IMR-90 (cell line): ENCODE results near the gene FGF12. TPM values are rescaled to one million over a fixed set of nuclear protein-coding genes. Genes with fewer than 3 reads are reported as not detected.

ENCODE experiments used
- ATAC-seq: fragments of 200-7000 bp; cut with Tn5 transposase; 2 replicates; pipeline ENCODE4 v1.9.1; 2020; ENCODE audit warnings: low read depth, mild to moderate bottlenecking, moderate library complexity
- BruUV-seq: library from RNA; stranded (reverse); fragments of 400-500 nt; replicated peaks from 2 replicates; lab custom pipeline; 2021; lab: Mats Ljungman, UMichigan
- CTCF ChIA-PET: fragments of 300-600 bp; formaldehyde crosslinking; extraction: SDS; loops from one replicate; lab custom pipeline; 2021; ENCODE audit warnings: antibody characterized with exemption; lab: Yijun Ruan, JAX
- POLR2A ChIA-PET: fragments of 300-600 bp; sonication (Branson Sonifier 250); formaldehyde crosslinking; loops from one replicate; lab custom pipeline; 2022; ENCODE audit warnings: antibody characterized with exemption; ENCODE audit not compliant: unreplicated experiment; lab: Charles Lee
- DNase-seq: peaks from one replicate; pipeline ENCODE4 v3.0.0; 2013
- H2AFZ ChIP-seq: replicated peaks from 2 replicates; pipeline ENCODE3; 2013; ENCODE audit warnings: low read length, mild to moderate bottlenecking; ENCODE audit not compliant: poor library complexity
- H2AK5ac ChIP-seq: 2 replicates; pipeline ENCODE4 v1.6.1; 2013; ENCODE audit warnings: low read depth, low read length, inconsistent platforms
- H2AK9ac ChIP-seq: replicated peaks from 2 replicates; pipeline ENCODE3; 2013; ENCODE audit warnings: mild to moderate bottlenecking, low read depth, low read length, moderate library complexity; ENCODE audit not compliant: poor library complexity
- H2BK120ac ChIP-seq: 2 replicates; pipeline ENCODE4 v1.6.1; 2013; ENCODE audit warnings: low read depth, low read length, inconsistent platforms
- H2BK15ac ChIP-seq: 3 replicates; pipeline ENCODE4 v1.6.1; 2013; ENCODE audit warnings: low read depth, low read length, inconsistent platforms
- H2BK20ac ChIP-seq: 2 replicates; pipeline ENCODE4 v1.6.1; 2013; ENCODE audit warnings: low read depth, mild to moderate bottlenecking, inconsistent platforms, low read length, moderate library complexity
- H2BK5ac ChIP-seq: 2 replicates; pipeline ENCODE4 v1.6.1; 2013; ENCODE audit warnings: mild to moderate bottlenecking, low read depth, low read length, inconsistent platforms; ENCODE audit not compliant: poor library complexity, severe bottlenecking
- H3K14ac ChIP-seq: replicated peaks from 2 replicates; pipeline ENCODE4 v1.6.1; 2013; ENCODE audit warnings: low read depth, low read length, inconsistent platforms
- H3K18ac ChIP-seq: 2 replicates; pipeline ENCODE4 v1.6.1; 2013; ENCODE audit warnings: low read depth, low read length, control low read depth
- H3K23ac ChIP-seq: 2 replicates; pipeline ENCODE4 v1.6.1; 2013; ENCODE audit warnings: low read depth, low read length, inconsistent platforms
- H3K27ac ChIP-seq: 2 replicates; pipeline ENCODE4 v1.5.1; 2013; ENCODE audit warnings: mild to moderate bottlenecking, control low read depth, low read length; ENCODE audit not compliant: insufficient read depth
- H3K27me3 ChIP-seq: 2 replicates; pipeline ENCODE4 v1.6.1; 2013; ENCODE audit warnings: low read length; ENCODE audit not compliant: control insufficient read depth, insufficient read depth
- H3K36me3 ChIP-seq: 2 replicates; pipeline ENCODE4 v1.6.1; 2013; ENCODE audit warnings: low read length, mixed read lengths; ENCODE audit not compliant: control insufficient read depth, insufficient read depth
- H3K4ac ChIP-seq: 2 replicates; pipeline ENCODE4 v1.6.1; 2013; ENCODE audit warnings: low read depth, low read length, inconsistent platforms
- H3K4me1 ChIP-seq: 2 replicates; pipeline ENCODE4 v1.6.1; 2013; ENCODE audit warnings: low read length, mixed read lengths; ENCODE audit not compliant: control insufficient read depth, insufficient read depth
- H3K4me2 ChIP-seq: 2 replicates; pipeline ENCODE4 v1.6.1; 2013; ENCODE audit warnings: low read depth, mild to moderate bottlenecking, control low read depth, low read length, moderate library complexity
- H3K4me3 ChIP-seq: 2 replicates; pipeline ENCODE4 v1.5.1; 2013; ENCODE audit warnings: low read depth, mild to moderate bottlenecking, control low read depth, low read length, moderate library complexity; ENCODE audit not compliant: insufficient read depth
- H3K56ac ChIP-seq: 2 replicates; pipeline ENCODE4 v1.6.1; 2013; ENCODE audit warnings: low read length, inconsistent platforms; ENCODE audit not compliant: insufficient read depth; ENCODE audit errors: extremely low read depth
- H3K79me1 ChIP-seq, 2 experiments: 2 replicates each; pipeline ENCODE4 v1.6.1; 2013; ENCODE audit warnings: low read length in 2 of 2, inconsistent platforms in 1 of 2, low read depth in 1 of 2
- H3K9ac ChIP-seq: 2 replicates; pipeline ENCODE4 v1.6.1; 2013; ENCODE audit warnings: low read depth, low read length, control low read depth
- H3K9me1 ChIP-seq: 2 replicates; pipeline ENCODE4 v1.6.1; 2013; ENCODE audit warnings: low read length, inconsistent platforms; ENCODE audit not compliant: insufficient read depth
- H3K9me3 ChIP-seq: 2 replicates; pipeline ENCODE4 v1.6.1; 2013; ENCODE audit warnings: low read length; ENCODE audit not compliant: control insufficient read depth, insufficient read depth
- H4K20me1 ChIP-seq: 2 replicates; pipeline ENCODE4 v1.6.1; 2013; ENCODE audit warnings: low read length, inconsistent platforms; ENCODE audit not compliant: insufficient read depth
- H4K5ac ChIP-seq: 2 replicates; pipeline ENCODE4 v1.6.1; 2013; ENCODE audit warnings: mild to moderate bottlenecking, low read depth, low read length, control low read depth
- H4K8ac ChIP-seq, 2 experiments: 2 replicates each; pipeline ENCODE4 v1.6.1; 2013; ENCODE audit warnings: low read depth in 2 of 2, low read length in 2 of 2, control low read depth in 1 of 2, inconsistent platforms in 1 of 2
- H4K91ac ChIP-seq: 2 replicates; pipeline ENCODE4 v1.6.1; 2013; ENCODE audit warnings: low read depth, low read length, inconsistent platforms; ENCODE audit not compliant: insufficient read depth
- BHLHE40 ChIP-seq: fragments of 150-350 bp; IDR thresholded peaks from 2 replicates; pipeline ENCODE4 v1.6.1; 2016; ENCODE audit warnings: mild to moderate bottlenecking, low read depth, low read length
- CEBPB ChIP-seq: IDR thresholded peaks from 2 replicates; pipeline ENCODE4 v1.6.1; 2012; ENCODE audit warnings: low read depth, low read length, improper control_type of control experiment
- CTCF ChIP-seq: conservative IDR thresholded peaks from 2 replicates; pipeline ENCODE4 v1.5.1; 2012; ENCODE audit warnings: mild to moderate bottlenecking, low read depth, low read length, improper control_type of control experiment
- FOS ChIP-seq: fragments of 150-350 bp; IDR thresholded peaks from 2 replicates; pipeline ENCODE4 v1.6.1; 2016; ENCODE audit warnings: low read depth, low read length
- MAFK ChIP-seq: IDR thresholded peaks from 2 replicates; pipeline ENCODE4 v1.6.1; 2012; ENCODE audit warnings: low read depth, low read length, improper control_type of control experiment
- MAZ ChIP-seq: IDR thresholded peaks from 2 replicates; pipeline ENCODE4 v1.6.1; 2012; ENCODE audit warnings: low read depth, mild to moderate bottlenecking, low read length, improper control_type of control experiment, moderate library complexity, borderline replicate concordance
- MXI1 ChIP-seq: IDR thresholded peaks from 2 replicates; pipeline ENCODE4 v1.6.1; 2012; ENCODE audit warnings: low read depth, mild to moderate bottlenecking, low read length, moderate library complexity, borderline replicate concordance
- NFE2L2 ChIP-seq: fragments of 150-350 bp; IDR thresholded peaks from 2 replicates; pipeline ENCODE4 v1.6.1; 2016; ENCODE audit warnings: low read depth, mild to moderate bottlenecking, low read length
- POLR2A ChIP-seq: IDR thresholded peaks from 2 replicates; pipeline ENCODE4 v1.6.1; 2012; ENCODE audit warnings: mild to moderate bottlenecking, low read depth, low read length
- RAD21 ChIP-seq: IDR thresholded peaks from 2 replicates; pipeline ENCODE4 v1.6.1; 2012; ENCODE audit warnings: low read length, improper control_type of control experiment
- RCOR1 ChIP-seq: IDR thresholded peaks from 2 replicates; pipeline ENCODE4 v1.6.1; 2012; ENCODE audit warnings: mild to moderate bottlenecking, low read length, improper control_type of control experiment; ENCODE audit not compliant: insufficient replicate concordance
- RFX5 ChIP-seq: IDR thresholded peaks from 2 replicates; pipeline ENCODE4 v1.8.0; 2012; ENCODE audit warnings: low read depth, mild to moderate bottlenecking, low read length, moderate library complexity
- SMC3 ChIP-seq: fragments of 150-350 bp; IDR thresholded peaks from 2 replicates; pipeline ENCODE4 v1.6.1; 2016; ENCODE audit warnings: low read depth, mild to moderate bottlenecking, antibody characterized with exemption, low read length, moderate library complexity
- WGBS, 2 experiments: methylation state at CpG; one replicate each; pipeline versions ENCODE4 v1.1.5 to v1.1.7; 2013; ENCODE audit warnings: missing lambda C conversion rate in 2 of 2; ENCODE audit not compliant: insufficient read length in 1 of 2; ENCODE audit errors: extremely low coverage in 2 of 2; 5-methylcytosine and 5-hydroxymethylcytosine counted together
- dilution Hi-C: fragments of 300-500 bp; cut with HindIII; formaldehyde crosslinking; loops from one replicate; pipeline ENCODE4 v1.14.3; 2018; ENCODE audit warnings: low sequenced_read_pairs; ENCODE audit not compliant: unreplicated experiment
- in situ Hi-C: fragments of 300-500 bp; cut with MboI; formaldehyde crosslinking; loops from 3 replicates; pipeline ENCODE4 v1.14.3; 2019; ENCODE audit warnings: low sequenced_read_pairs, inconsistent platforms, mixed read lengths
- intact Hi-C: fragments of 100-400 bp; cut with micrococcal nuclease; formaldehyde crosslinking; loops from 2 replicates; pipeline ENCODE4 v1.10.0; 2022
- polyA plus RNA-seq, 3 experiments: library from polyadenylated mRNA; depleted of rRNA; stranded (reverse); fragments of >200 nt; gene quantifications; 2 replicates each; pipeline ENCODE4 v1.2.3, GENCODE V29; 2012; ENCODE audit warnings: low replicate concordance in 1 of 3
- total RNA-seq: library from RNA; depleted of rRNA; stranded (reverse); fragments of >200 nt; gene quantifications from 2 replicates; pipeline ENCODE4 v1.2.3, GENCODE V29; 2012
- TF ChIP-seq, protein P1 (sequence below): fragments of 150-350 bp; IDR thresholded peaks from 2 replicates; pipeline ENCODE4 v1.6.1; 2016; ENCODE audit warnings: low read depth, mild to moderate bottlenecking, low read length, moderate library complexity, borderline replicate concordance
- TF ChIP-seq, protein P2 (sequence below): fragments of 150-350 bp; IDR thresholded peaks from 2 replicates; pipeline ENCODE4 v1.6.1; 2017; ENCODE audit warnings: mild to moderate bottlenecking, antibody characterized with exemption, low read length, low read depth

Gene FGF12
- total and polyA plus RNA-seq, 2 of the 4 experiments (the other 2 are of a cell fraction) = not detected

DNA sequence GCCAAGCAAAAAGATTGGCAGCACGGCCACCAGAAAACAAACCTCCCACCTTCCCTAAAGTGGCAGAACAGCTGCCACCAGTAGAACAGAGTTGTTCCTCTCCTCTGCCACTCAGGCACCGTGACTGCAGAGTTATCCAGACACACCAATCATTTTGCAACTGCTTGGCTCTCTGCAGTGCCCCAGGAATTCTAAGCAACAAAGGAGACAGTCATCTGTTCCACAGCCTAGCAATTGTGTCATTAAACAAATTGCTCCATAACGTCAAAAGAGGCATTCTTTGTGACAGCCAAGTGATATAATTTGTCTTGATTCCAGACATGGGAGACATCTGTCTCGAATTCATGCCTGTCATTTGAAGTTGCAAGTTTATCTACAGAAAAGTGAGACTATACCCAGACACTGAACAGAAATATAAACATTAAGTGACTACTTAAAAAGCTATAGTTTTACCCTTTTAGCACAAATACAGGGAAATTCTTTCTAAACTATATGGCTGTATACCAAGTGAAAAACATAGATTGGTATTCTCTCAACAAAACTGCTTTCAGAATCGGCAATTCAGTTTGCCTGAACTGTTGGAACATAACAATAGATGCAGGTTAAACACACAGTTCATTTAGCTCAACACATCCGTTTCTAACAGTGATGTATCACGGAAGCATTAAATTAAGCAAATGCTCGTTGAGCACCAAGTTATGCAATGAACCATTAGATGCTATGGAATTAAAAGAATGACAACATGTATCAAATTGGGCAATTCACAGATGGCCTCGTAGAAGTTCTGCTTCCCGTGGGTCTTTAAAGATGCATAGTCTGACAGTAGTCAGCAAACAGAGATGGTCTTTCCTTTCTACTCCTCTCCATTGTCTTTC lies 281.3 kb downstream of the FGF12 start:
- Histone ChIP-seq H2AK5ac (no peak overlapping the region), H2AK9ac (no peak overlapping the region), H3K36me3 (no peaks in the 10 kb centered on the region), H3K27me3 (no peaks in the 10 kb centered on the region), H4K8ac (no peak overlapping the region), H4K91ac (no peak overlapping the region), H2BK15ac (no peak overlapping the region), H3K4me1 (no peaks in the 10 kb centered on the region), H4K5ac (no peak overlapping the region), H3K23ac (no peak overlapping the region), H3K4me3 (no peak overlapping the region), H3K56ac (no peak overlapping the region), H3K18ac (no peak overlapping the region), H3K9ac (no peak overlapping the region), H3K9me3 (no peaks in the 10 kb centered on the region), H3K27ac (no peak overlapping the region), H2BK120ac (no peak overlapping the region), H2BK5ac (no peak overlapping the region), H2AFZ (no peak overlapping the region), H3K4me2 (no peak overlapping the region; the same call in 1 of the 2 replicates), H3K9me1 (no peaks in the 10 kb centered on the region), H3K4ac (no peak overlapping the region), H4K20me1 (no peaks in the 10 kb centered on the region), H3K14ac (no peak overlapping the region), H3K79me1 (no peaks in the 10 kb centered on the region), H2BK20ac (no peak overlapping the region)
- ChIA-PET CTCF (no interaction called here), POLR2A (no interaction called here)
- in situ Hi-C loops (loop anchor here (25.0 kb wide), 1 partner anchor 1634 kb away; no protein-coding TSS in a partner anchor), dilution Hi-C loops (no loop called here), intact Hi-C loops (loop anchor here (10.0 kb wide), 1 partner anchor 1741 kb away; no protein-coding TSS in a partner anchor)
- no peak for DNase-seq
- no TSS peak for BruUV-seq
- WGBS, 2 experiments = no CpG with 5 or more reads among the region's 10 CpGs
- no peak for ATAC-seq
- TF ChIP-seq MAZ (no peak), POLR2A (no peak), MXI1 (no peak), SMC3 (no peak), NFE2L2 (no peak), RFX5 (no peak), CEBPB (no peak), FOS (no peak), RCOR1 (no peak), MAFK (no peak), RAD21 (no peak), BHLHE40 (no peak), CTCF (no peak)
- TF ChIP-seq, protein P1, sequence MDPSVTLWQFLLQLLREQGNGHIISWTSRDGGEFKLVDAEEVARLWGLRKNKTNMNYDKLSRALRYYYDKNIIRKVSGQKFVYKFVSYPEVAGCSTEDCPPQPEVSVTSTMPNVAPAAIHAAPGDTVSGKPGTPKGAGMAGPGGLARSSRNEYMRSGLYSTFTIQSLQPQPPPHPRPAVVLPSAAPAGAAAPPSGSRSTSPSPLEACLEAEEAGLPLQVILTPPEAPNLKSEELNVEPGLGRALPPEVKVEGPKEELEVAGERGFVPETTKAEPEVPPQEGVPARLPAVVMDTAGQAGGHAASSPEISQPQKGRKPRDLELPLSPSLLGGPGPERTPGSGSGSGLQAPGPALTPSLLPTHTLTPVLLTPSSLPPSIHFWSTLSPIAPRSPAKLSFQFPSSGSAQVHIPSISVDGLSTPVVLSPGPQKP = no peak
- TF ChIP-seq, protein P2, sequence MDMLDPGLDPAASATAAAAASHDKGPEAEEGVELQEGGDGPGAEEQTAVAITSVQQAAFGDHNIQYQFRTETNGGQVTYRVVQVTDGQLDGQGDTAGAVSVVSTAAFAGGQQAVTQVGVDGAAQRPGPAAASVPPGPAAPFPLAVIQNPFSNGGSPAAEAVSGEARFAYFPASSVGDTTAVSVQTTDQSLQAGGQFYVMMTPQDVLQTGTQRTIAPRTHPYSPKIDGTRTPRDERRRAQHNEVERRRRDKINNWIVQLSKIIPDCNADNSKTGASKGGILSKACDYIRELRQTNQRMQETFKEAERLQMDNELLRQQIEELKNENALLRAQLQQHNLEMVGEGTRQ = no peak
